ENCODE data around the gene NRCAM.
"Not testable (repeated sequence)": the region's sequence is repeated elsewhere in the genome, so short reads cannot be mapped to it uniquely, and the experiment has no call there.

- not testable (repeated sequence) for TF ChIP-seq CTCF (IDR thresholded peaks at IDR 0.05); POLR2A (IDR thresholded peaks at IDR 0.05; ENCODE audit: low read length); KDM1A (IDR thresholded peaks at IDR 0.05; ENCODE audit: low read depth); JUN (IDR thresholded peaks at IDR 0.05); EP300 (IDR thresholded peaks at IDR 0.05)
- TF ChIP-seq, protein P1, sequence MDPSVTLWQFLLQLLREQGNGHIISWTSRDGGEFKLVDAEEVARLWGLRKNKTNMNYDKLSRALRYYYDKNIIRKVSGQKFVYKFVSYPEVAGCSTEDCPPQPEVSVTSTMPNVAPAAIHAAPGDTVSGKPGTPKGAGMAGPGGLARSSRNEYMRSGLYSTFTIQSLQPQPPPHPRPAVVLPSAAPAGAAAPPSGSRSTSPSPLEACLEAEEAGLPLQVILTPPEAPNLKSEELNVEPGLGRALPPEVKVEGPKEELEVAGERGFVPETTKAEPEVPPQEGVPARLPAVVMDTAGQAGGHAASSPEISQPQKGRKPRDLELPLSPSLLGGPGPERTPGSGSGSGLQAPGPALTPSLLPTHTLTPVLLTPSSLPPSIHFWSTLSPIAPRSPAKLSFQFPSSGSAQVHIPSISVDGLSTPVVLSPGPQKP (IDR thresholded peaks at IDR 0.05; ENCODE audit: low read depth, low read length), result not testable (repeated sequence)
Observed at GRCh38 chr7:108466322-108466721, 10.1 kb upstream of the NRCAM start.
